Fibroblast of upper back skin (primary cell): ENCODE data around the gene HYAL1.

Experiments used
- DNase-seq: peaks from one replicate; pipeline ENCODE4 v3.0.0-alpha.2; 2013

The HYAL1 gene, protein sequence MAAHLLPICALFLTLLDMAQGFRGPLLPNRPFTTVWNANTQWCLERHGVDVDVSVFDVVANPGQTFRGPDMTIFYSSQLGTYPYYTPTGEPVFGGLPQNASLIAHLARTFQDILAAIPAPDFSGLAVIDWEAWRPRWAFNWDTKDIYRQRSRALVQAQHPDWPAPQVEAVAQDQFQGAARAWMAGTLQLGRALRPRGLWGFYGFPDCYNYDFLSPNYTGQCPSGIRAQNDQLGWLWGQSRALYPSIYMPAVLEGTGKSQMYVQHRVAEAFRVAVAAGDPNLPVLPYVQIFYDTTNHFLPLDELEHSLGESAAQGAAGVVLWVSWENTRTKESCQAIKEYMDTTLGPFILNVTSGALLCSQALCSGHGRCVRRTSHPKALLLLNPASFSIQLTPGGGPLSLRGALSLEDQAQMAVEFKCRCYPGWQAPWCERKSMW

DNA sequence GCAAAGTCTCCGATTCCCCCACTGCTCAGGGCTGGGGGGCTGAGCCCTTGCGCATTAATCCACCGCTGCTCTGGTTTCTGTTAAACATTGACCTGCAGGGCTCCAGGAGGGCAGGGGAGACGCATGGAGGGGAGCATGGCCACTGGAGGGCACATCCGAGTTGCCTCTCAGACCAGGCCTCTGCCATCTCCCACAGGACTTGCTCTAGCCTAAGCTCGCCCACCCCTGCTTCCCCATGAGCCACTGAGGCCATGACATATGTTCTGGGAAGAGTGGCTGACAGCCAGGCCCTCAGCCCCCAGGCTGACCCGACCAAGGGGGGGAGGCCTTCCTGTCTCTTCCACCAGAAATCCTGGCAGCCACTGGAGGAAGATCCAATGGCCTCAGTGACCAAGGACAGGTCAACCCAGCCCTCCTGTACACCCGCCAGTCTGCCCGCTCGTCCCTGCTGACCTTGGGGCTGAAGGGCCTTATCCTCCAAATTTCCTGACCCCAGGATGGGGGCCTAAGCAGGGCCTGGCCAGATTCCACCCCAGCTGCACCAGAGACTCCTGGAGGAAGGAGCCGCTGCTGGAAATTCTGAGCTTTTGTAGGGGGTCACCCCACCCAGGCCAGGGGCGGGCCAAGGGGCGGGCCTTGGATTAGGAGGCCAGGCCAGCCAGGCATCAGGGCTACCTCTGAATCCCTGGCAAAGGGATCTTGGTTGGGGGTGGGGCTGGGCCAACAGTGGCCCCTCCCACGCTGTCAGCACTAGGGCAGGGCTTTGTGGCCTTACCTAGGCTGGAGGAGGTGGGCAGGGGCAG, at the start of gene HYAL1:
Gene HYAL1 (minus strand): TSS at position 562 of the 803 bp plus-strand sequence. CDS start 618 bp downstream, outside the sequence.
- DNase-seq: no peak

DNA sequence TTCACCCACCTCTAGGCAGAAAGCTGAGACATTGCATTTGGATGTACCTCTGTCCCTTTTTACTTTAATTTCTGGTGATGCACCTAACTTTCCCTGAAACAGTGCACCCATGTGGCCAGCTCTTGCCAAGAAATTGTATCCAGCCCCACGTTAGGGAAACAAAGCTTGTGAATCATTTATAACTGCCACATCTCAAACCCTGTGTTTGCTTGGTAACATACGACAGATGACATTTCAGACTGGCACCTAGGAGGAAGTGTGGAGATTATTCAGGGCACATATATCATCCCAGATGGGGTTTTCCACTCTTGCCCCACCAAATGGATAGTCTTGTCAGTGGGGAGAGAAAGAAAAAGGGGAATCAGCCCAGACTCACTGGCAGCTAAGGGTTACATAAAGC, 49.4 kb upstream of the HYAL1 start:
- no peak for DNase-seq

DNA sequence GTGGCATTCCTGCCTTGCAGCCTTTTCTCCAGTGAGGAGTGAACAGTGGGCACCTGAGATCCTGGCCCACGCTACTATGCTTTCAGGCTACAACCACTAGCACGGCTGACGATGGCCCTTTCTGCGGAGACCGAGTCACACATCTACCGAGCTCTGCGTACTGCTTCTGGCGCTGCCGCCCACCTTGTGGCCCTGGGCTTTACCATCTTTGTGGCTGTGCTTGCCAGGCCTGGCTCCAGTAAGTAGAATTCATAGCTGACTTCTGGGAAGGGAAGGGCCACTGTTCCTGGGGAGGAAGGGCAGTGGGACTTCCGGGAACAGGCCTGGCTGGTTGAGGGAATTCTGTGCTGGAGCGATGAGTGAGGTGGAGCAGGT, 47.9 kb upstream of the HYAL1 start:
- no peak for DNase-seq

DNA sequence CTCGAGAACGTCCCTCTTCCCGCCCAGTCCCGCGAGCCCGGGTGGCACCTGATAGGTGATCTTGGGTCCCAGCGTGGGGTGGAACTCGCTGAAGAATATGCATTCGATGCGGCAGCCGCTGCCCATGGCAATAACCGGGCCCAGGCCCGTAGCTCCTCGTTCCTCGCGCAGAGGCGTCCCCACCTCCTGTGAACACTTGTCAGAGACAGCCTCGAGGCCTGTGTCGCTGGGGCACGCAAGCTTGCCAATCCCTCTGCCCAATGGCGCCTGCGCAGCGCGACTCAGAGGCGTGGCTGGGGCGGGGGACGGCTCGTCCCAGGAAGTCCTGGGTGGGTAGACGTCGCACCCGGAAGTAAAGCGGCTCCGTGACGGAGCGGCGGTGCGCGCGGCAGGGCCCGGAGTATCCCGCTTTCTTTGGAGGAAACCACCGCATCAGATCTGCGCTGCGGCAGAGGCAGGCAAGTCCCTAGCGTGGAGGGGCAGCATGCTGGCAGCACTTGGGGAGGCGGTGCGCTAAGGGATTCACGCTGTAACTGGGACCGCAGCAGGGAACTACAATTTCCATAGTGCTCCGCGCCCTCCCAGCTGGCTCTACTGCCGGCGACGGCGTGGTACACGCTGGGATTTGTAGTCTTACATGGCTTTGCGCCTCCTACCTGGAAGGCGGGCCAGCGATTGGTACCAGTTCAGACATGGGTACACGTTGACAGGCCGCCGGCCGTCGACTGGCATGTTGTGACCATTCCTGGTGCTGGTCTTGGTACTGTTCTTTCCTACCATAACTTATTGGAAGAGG, 47.4 kb upstream of the HYAL1 start, which contains the start of the genes CYB561D2 and NPRL2:
Gene CYB561D2 (plus strand): TSS at position 336 of the 796 bp plus-strand sequence. CDS start 572 bp downstream, outside the sequence.
Gene NPRL2 (minus strand): TSS at position 249 of the 796 bp plus-strand sequence. CDS start 123 bp downstream, at position 126.
- peak; percentile 87 for DNase-seq

DNA sequence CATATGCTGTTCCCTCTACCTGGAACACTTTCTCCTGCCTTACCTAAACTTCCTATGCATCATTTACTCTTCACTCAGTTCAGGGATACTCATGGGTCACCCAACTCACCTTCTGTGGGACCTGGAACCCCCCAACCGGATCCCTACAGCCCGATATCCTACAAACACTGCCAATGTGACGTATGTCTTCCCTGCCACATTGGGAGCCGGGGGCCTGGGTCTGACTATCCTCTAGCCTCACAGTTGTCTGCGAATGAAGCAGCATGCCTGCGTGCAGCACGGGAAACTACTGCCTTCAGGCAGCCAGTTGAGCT, 46.8 kb upstream of the HYAL1 start:
- DNase-seq: no peak

DNA sequence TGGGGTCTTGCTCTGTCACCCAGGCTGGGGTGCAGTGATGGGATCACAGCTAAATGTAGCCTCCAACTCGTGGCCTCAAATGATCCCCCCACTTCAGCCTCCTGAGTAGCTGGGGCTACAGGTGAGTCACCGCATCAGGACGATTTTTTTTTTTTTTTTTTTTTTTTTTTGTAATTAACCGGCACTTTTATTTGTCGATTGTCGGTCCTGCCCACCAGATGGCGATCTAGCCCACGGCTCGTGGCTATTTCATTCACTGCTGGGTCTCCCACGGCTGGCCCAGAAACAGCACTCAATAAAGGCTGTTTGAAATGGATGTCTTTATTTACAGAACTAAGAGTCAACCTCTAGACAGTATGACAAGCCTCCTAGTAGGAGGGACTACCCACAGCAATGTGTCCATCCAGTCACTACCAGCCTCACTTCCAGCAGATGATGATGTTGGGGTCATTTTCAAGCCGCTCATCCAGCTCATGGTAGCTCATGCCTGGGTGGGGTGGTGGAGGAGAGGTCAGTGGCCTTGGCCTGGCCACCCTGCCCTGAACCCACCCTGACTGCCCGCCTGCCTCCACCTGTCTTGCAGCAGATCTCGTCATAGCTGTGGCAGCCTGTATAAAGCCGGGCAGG, 43.9 kb upstream of the HYAL1 start:
- peak; percentile 73 for DNase-seq

DNA sequence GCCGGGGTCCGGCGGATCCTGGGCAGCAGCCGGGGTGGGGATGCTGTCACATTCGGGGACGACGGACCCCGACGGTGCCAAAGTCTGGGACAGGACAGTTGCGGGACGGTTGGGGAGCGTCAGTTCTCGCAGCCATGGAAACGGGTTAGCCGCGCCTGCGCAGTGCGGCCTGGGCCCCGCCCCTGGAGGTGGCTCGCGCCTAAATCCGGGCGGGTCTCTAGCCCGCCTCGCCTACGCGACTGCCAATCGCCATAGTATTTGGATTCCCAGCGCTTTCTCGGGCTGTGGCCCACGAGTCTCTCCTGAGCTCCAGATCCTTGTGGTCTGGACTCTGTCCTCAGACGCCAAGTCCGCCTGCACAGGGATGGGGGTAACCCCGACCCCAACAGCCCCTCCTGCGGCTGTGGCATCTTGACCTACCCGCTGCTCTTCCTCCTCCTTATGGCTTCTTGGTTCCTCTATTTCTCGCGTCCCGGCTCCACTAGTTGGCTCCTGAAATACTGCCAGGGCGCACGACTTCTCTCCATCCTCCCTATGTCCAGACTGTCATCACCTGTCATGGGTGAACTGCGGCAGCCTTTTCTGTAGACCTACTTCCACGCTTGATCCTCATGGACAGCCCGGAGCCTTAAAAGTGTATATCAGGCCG, 42.3 kb upstream of the HYAL1 start, which contains the start of gene ZMYND10:
Gene ZMYND10 (minus strand): TSS at position 147 of the 649 bp plus-strand sequence. CDS start 153 bp downstream, outside the sequence.
- peak; percentile 43 for DNase-seq

DNA sequence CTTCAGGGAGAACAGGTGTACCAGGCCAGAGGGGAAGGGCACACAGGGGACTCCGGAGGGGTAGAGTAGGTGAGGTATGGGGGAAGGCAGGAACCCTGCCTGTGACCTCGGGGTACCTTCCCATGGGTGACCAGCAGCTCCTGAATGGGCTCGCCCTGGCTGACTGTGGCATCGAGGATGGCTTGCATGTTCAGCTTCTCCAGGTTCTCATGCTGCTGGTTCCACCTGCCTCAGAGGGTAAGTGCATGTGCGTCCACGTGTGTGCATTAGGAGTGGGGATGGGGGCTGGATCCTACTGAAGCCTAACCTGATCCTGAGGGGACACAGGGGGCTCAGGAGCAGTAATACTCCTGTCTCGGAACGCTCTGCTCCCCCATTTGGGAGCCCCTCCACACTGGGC, 41.6 kb upstream of the HYAL1 start:
- no peak for DNase-seq

DNA sequence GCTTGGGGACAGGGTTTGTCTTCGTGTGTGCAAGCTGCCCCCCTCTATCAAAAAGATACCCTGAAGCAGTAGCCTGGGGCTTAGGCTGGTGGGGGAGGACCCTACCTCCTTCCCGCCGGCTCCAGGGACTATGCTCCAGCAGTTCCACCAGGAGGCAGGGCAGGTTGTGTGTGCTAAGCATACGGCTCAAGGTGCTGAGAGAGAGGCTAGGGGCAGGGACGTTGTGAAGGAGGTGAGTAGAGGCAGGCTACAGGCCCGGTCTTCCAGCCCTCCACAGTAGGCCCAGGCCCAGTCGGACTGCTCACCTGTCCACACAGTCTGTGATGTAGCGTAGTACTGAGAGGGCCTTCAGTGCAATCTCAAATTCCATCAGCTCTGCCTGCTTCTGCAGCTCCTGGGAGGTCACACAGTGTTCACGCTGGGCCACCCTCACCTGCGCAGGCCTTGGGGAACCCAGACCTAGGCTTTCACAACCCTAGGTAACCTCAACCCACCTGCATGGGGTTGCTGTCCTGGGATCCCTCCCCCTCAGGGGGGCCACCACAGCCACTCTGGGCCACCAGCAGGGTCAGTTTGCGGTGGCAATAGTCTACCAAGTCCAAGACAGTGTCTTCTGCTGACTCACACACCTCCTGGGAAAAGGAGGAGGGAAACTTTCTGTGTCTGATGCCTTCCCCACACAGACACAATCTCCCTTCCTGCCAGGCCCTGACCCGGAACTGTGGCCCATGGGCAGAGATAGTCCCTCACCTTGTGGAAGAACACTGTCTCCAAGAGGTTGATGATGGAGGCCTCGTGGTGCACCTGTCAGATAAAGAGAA, 39.6 kb upstream of the HYAL1 start:
- no peak for DNase-seq

DNA sequence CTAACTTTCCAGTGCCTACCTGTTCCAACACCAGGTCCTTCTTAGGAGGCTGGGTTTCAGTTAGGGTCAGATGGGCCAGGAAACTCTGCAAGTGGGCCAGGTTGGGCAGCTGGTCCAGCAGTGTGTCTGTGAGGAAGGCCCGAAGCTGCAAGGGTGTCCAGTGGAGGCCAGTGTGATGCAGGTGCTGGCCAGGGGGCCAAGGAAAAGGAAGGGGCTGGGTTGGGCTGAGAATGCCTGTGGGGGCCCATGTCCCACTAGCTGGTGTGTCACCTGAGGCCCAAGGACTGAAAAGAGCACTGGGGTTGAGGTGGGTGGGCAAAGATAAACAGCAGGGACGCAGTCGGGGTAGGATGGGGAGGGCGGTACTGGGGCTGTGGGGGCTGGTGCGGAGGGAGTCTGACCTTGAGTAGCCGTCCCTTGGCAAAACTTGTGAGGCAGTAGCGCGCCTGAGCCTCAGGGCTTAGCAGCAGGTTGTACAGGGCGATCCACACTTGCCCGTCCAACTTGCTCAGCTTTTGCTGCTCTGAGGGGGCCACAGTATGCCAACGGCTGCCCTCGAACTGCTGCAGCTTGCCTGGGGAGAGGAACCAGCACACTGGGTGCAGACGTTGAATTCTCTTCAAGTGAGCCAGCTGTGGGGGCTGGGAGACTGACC, 38.7 kb upstream of the HYAL1 start:
- DNase-seq: no peak

DNA sequence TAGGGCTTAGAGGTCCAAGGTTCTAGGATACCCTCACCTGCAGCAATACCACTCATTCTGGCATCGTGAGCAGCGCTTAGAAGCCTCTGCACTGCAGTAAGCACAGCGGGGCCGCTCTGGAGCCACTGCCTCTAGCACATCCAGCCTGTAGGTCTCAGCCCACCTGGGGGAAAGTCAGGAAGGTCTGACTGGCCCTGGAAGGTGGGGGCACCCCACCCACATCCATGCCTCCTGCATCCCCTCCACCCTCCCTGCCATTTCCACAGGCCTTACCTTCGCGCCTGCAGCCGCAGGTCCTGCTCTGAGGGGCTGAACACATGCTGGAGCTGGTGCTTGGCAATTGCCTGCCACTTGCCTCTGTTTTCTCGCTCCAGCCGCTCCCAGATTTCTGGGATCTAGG, 38.2 kb upstream of the HYAL1 start:
- DNase-seq: no peak

DNA sequence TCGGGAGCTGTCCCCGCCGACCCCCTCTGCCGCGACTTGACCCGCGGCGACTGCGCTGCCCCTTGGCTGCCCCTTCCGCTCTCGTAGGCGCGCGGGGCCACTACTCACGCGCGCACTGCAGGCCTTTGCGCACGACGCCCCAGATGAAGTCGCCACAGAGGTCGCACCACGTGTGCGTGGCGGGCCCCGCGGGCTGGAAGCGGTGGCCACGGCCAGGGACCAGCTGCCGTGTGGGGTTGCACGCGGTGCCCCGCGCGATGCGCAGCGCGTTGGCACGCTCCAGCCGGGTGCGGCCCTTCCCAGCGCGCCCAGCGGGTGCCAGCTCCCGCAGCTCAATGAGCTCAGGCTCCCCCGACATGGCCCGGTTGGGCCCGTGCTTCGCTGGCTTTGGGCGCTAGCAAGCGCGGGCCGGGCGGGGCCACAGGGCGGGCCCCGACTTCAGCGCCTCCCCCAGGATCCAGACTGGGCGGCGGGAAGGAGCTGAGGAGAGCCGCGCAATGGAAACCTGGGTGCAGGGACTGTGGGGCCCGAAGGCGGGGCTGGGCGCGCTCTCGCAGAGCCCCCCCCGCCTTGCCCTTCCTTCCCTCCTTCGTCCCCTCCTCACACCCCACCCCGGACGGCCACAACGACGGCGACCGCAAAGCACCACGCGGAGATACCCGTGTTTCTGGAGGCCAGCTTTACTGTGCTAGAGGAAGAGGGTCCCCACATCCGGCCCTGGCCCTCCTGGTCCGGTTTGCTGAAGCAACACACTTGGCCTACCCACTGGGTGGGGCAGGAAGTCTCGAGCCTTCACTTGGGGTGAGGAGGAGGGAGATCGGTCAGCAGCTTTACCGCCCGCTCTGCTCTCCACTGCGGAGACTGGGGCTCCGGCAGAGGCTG, 37.3 kb upstream of the HYAL1 start, which contains the start of gene RASSF1:
Gene RASSF1 (minus strand): TSS at position 389 of the 882 bp plus-strand sequence. CDS start 31 bp downstream, at position 358.
- peak; percentile 59 for DNase-seq

DNA sequence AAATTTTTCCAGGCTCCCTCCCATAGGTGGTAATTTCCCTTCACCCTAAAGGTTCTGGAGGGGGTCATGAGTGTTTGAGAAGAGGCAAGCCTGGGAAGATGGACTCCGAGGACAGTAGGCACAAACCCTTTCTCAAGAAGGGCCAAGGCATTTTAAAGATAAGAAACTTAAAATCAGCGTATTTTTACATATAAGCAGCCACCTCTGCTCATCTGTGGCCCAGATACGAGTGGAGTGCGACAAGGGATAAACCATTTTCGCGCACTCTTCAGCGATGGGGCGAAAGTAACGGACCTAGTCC, 36.7 kb upstream of the HYAL1 start:
- DNase-seq: no peak

DNA sequence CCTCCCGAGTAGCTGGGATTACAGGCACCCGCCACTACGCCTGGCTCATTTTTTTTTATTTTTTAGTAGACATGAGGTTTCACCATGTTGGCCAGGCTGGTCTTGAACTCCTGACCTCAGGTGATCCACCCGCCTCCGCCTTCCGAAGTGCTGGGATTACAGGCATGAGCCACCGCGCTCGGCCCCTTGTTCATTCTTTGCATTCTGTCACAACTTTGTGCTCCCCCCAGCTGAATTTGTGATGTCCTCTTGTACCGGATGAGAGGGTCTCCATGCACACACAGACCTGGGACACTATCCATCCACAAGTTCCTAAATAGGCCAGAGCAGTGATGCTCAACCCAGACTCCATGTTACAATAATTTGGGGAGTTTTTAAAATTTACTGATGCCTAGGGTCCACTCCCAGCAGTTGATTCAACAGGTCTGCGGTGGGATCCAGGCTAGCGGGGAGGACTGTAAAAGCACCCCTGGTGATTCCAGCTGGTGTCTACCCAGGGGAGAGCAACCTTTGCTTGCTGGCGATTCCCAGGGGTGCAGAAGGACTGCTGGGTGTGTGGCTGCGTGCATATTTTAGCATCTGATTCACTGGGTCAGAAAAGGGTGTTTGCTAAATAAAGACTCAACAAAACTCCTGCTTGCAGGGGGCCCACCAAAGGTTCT, 36.2 kb upstream of the HYAL1 start:
- peak; percentile 66 for DNase-seq

DNA sequence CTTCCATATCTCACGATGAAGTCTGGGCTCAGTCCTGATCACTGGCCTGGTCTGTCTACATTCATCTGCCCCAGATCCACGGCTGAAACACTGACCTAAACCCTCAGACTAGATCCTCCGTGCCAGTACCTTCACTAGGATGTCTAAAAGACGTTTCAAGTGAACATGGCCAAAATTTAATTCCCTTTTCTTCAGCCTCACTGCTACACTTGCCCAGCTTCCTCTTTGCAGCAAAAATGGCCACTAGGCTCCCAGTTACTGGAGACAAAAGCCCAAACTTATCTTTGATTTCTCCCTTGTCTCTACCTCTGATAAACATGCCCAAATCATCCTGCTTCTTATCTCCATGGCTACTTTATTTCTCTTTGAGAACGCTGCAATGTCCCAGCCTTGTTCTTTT, 35.6 kb upstream of the HYAL1 start:
- DNase-seq: no peak

DNA sequence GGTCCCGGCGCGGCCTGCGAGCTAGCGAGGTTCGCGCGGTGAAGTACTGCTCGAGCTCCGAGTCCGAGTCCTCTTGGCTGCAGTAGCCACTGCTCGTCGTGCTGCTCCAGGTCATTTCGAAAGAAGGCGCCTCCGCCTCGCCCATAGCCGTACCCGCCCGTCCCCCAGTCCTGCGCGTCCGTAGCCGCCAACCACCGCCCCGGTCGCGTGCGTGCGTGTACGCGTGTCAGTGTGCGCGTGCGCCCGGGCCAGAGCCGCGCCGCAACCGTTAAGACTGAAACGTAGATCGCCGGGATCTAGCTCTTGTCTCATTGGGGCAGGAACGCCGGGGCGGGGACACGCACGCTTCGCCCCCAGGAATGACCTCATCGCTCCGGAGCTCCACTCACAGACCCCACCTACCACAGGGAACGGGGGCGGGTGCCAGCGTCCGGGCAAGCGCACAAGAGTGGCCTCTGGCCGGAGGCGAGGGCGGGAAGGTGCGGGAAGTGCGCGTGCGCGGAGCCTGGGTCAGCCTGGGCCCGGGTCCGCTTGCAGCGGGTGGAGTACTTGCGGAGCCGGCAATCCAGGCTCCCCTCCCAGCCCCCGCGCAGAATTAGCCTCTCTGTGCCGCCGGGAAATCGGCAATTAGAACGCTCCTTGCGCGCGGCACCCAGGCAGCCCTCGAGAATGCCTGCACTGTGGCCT, 33.9 kb upstream of the HYAL1 start:
- DNase-seq: peak; percentile 99

DNA sequence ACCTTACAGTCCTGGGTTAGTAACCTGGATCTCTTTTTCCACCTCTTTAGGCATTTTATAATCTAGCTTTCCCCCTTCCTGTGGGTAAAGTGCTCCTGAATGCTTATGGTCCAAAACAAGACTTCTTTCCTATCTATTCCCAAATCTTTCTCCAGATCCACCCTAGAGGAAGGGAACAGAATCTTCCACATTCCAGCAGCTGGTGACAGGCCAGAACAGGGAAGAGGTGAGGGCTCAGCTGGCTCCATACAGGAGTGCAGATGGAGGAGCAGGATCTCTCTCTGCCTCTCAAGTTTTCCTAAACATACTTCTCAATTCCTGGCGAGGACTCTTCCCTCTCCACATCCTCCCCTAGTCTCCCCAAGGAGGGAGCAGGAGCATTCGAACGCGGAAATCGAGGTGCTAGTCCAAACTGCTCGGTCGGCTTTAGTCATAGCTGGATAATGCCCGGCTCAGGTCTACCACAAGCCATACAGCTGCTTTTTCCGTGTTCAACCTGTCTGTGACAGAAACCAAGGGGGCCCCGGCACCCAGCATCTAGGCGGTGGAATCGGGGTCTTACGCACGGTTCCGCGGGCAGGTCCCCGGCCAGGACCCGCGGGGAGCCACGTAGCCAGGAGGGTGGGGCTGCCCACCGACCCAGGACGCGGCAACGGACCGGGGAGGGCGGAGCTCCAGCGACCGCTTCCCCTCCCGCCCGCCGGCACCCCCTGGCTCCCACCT, 33.2 kb upstream of the HYAL1 start:
- DNase-seq: peak; percentile 21
